ENCODE measurements around the gene PITPNB.

PITPNB gene

GRCh38 chr22:27919222-27919941 lies at the start of gene PITPNB:
TSS of gene PITPNB (minus strand) at chr22:27919256. CDS start at chr22:27919191, 65 bp downstream.
- DNase-seq (ENCODE audit: low read depth) = peak; percentile 98

GRCh38 chr22:27966168-27967064 lies 47.4 kb upstream of the PITPNB start:
- DNase-seq (ENCODE audit: low read depth) = no peak

GRCh38 chr22:27962268-27963044 lies 43.4 kb upstream of the PITPNB start:
- DNase-seq (ENCODE audit: low read depth) = peak; percentile 5

GRCh38 chr22:27961680-27962079 lies 42.6 kb upstream of the PITPNB start:
- DNase-seq (ENCODE audit: low read depth) = no peak

GRCh38 chr22:27961182-27961581 lies 42.1 kb upstream of the PITPNB start:
- no peak for DNase-seq (ENCODE audit: low read depth)

GRCh38 chr22:27959335-27960090 lies 40.5 kb upstream of the PITPNB start:
- no peak for DNase-seq (ENCODE audit: low read depth)

- no peak for DNase-seq (ENCODE audit: low read depth)
Measured at GRCh38 chr22:27952779-27953178, 33.7 kb upstream of the PITPNB start.

GRCh38 chr22:27952091-27952490 lies 33.0 kb upstream of the PITPNB start:
- DNase-seq (ENCODE audit: low read depth) = peak; percentile 44

GRCh38 chr22:27949421-27949820 lies 30.4 kb upstream of the PITPNB start:
- no peak for DNase-seq (ENCODE audit: low read depth)

GRCh38 chr22:27948569-27948968 lies 29.5 kb upstream of the PITPNB start:
- no peak for DNase-seq (ENCODE audit: low read depth)

GRCh38 chr22:27947448-27947847 lies 28.4 kb upstream of the PITPNB start:
- no peak for DNase-seq (ENCODE audit: low read depth)

- no peak for DNase-seq (ENCODE audit: low read depth)
Measured at GRCh38 chr22:27941143-27941542, 22.1 kb upstream of the PITPNB start.

- peak; percentile 34 for DNase-seq (ENCODE audit: low read depth)
Measured at GRCh38 chr22:27937453-27937852, 18.4 kb upstream of the PITPNB start.

- no peak for DNase-seq (ENCODE audit: low read depth)
Measured at GRCh38 chr22:27935897-27936296, 16.8 kb upstream of the PITPNB start.

GRCh38 chr22:27934069-27934468 lies 15.0 kb upstream of the PITPNB start:
- no peak for DNase-seq (ENCODE audit: low read depth)

- no peak for DNase-seq (ENCODE audit: low read depth)
Measured at GRCh38 chr22:27933186-27933983, 14.3 kb upstream of the PITPNB start.

GRCh38 chr22:27930331-27931060 lies 11.4 kb upstream of the PITPNB start:
- no peak for DNase-seq (ENCODE audit: low read depth)

- DNase-seq (ENCODE audit: low read depth) = no peak
Measured at GRCh38 chr22:27927608-27928007, 8.6 kb upstream of the PITPNB start.

GRCh38 chr22:27925331-27925730 lies 6.3 kb upstream of the PITPNB start:
- DNase-seq (ENCODE audit: low read depth) = no peak

All from ELR (cell line).